Measurements from ENCODE around the gene SCN7A. TPM values are rescaled to one million over a fixed set of nuclear protein-coding genes. Genes with fewer than 3 reads are reported as not detected.
"Not testable (repeated sequence)": the region's sequence is repeated elsewhere in the genome, so short reads cannot be mapped to it uniquely, and the experiment has no call there.

Gene SCN7A
- total RNA-seq, 4 donors from 2014 or later: 2.1 to 7.3 (median 3.0) TPM

DNA sequence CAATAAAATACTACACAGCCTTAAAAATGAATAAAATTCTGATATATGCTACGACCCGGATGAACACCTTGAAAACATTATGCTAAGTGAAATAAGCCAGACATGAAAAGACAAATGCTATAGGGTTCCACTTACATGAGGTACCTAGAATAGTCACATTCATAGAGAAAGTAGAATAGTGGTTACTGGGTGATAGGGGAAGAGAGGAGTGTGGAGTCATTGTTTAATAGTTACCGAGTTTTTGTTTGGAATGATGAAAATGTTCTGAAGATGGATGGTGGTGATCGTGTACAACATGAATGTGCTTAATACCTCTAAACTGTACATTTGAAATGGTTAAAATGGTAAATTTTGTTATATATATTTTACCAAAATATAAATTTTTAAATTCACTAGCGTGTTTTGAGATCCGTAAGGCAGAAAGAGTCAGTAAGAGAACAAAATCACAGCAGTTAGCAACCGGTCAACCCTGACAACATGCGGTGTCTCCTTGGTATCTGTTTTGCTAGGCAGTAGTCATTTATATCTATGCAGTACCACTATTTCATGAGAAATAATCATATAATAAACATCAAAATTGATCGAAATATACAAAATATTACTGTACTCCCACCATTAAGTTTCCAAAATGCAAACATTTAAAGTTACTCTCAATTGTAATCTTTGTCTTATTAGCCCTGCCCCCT lies 129.4 kb downstream of the SCN7A start:
- intact Hi-C loops (cut with DNase I; ENCODE audit: low total_unique reads): no loop called here
- no peak overlapping the region for H3K4me3 ChIP-seq (ENCODE audit: low read depth, poor library complexity, severe bottlenecking)
- WGBS, 2 donors: 90% methylated on average over 9 of the region's 9 CpGs

DNA sequence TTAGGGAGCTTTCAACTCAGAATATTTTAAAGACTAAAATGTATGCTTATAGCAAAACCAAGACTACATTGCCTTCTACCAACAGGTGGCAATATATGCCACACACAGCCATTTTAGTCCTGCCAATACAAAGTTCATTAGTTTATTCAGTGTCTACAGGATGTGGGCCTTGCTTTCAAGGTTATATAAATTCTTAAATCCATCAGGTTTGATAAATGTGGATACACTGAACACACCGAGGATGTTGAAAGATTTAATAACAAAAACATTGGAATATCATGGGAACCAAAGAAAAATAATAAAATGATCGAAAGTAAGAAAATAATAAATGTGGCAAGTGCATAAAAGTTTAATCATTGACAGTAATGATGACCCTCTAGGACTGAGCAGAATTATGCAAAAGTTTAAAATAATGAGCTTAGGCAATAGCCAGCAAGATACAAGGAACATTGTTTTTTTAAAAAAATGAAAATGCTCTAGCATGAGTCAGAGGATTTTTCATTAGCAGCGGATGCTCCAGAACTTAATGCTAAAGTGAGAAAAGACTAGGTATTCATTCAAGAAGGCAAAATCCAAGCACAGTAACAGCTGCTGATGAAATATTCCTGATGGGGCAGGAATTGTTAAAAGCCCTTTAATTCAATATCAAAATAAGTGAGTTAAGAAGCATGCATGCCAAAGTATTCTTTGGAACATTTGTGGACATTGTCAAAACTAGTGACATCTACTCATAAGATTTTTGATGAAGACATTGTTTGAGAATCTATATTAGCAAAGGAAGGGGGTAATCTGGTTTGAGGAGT lies 132.5 kb downstream of the SCN7A start:
- TF ChIP-seq, protein P1, sequence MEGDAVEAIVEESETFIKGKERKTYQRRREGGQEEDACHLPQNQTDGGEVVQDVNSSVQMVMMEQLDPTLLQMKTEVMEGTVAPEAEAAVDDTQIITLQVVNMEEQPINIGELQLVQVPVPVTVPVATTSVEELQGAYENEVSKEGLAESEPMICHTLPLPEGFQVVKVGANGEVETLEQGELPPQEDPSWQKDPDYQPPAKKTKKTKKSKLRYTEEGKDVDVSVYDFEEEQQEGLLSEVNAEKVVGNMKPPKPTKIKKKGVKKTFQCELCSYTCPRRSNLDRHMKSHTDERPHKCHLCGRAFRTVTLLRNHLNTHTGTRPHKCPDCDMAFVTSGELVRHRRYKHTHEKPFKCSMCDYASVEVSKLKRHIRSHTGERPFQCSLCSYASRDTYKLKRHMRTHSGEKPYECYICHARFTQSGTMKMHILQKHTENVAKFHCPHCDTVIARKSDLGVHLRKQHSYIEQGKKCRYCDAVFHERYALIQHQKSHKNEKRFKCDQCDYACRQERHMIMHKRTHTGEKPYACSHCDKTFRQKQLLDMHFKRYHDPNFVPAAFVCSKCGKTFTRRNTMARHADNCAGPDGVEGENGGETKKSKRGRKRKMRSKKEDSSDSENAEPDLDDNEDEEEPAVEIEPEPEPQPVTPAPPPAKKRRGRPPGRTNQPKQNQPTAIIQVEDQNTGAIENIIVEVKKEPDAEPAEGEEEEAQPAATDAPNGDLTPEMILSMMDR (IDR thresholded peaks at IDR 0.05): no peak
- no peak for TF ChIP-seq POLR2A (IDR thresholded peaks at IDR 0.05)
- WGBS, 2 donors: 75 to 80% methylated on average over 3 of the region's 3 CpGs
- intact Hi-C loops (cut with DNase I; ENCODE audit: low total_unique reads): no loop called here
- no peak overlapping the region for H3K4me3 ChIP-seq (ENCODE audit: low read depth, poor library complexity, severe bottlenecking)
- DNase-seq (ENCODE audit: low spot score in 2 of 2): no peak

More for the DNA sequence above, 129.4 kb downstream of the SCN7A start:
- DNase-seq (ENCODE audit: low spot score in 2 of 2): no peak
- TF ChIP-seq POLR2A (IDR thresholded peaks at IDR 0.05): no peak
- TF ChIP-seq, protein P1 (IDR thresholded peaks at IDR 0.05): no peak

DNA sequence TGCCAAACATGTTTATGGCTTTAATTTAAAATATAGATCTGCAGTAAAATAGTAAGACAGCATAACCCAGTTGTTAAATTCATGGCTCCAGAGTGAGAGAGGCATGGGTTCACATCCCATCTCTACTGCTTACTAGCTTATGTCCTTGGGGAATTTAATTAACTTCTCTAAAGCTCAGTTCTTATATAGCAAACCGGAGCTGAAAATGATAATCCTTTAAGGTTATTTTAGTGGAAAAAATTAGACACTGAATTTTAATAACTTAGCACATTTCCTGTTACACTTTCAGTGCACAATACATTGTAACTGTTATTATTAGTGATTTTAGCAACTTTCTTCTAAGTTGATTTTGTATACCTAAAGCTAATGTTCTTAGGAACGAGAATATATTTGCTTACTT lies 133.1 kb downstream of the SCN7A start:
- no peak for DNase-seq (ENCODE audit: low spot score in 2 of 2)
- 67 to 71% methylated on average over 2 of the region's 2 CpGs for WGBS, 2 donors
- intact Hi-C loops (cut with DNase I; ENCODE audit: low total_unique reads): no loop called here
- no peak overlapping the region for H3K4me3 ChIP-seq (ENCODE audit: low read depth, poor library complexity, severe bottlenecking)
- TF ChIP-seq, protein P1 (IDR thresholded peaks at IDR 0.05): no peak
- no peak for TF ChIP-seq POLR2A (IDR thresholded peaks at IDR 0.05)

DNA sequence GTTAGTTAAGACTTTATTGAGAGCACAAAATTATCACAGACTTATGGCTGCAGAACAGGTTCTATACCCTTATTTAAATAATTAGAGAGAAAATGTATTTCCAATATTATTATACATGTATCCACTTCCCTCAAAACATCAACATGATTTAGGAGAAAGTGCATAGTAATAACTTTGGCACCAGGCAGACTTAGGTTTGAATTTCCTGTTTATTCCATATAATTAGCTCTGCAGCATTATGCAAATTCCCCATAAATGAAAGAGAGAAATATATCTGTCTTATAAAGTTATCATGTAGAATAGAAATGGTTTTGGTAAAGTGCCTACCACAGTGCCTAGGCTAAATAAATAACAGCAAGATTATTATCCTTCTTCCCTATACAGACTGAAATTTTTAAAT lies 133.6 kb downstream of the SCN7A start:
- no peak for DNase-seq (ENCODE audit: low spot score in 2 of 2)
- H3K4me3 ChIP-seq (ENCODE audit: low read depth, poor library complexity, severe bottlenecking): no peak overlapping the region
- intact Hi-C loops (cut with DNase I; ENCODE audit: low total_unique reads): no loop called here
- TF ChIP-seq, protein P1 (IDR thresholded peaks at IDR 0.05): no peak
- no peak for TF ChIP-seq POLR2A (IDR thresholded peaks at IDR 0.05)

DNA sequence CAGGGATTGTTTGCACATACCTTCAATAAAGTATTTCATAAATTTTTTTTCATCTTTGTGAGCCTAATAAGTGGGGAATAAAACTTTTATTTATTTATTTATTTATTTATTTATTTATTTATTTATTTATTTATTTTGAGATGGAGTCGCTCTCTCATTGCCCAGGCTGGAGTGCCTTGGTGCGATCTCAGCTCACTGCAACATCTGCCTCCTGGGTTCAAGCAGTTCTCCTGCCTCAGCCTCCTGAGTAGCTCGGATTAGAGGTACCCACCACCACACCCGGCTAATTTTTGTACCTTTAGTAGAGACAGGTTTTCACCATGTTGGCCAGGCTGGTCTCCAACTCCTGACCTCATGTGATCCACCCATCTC lies 136.1 kb downstream of the SCN7A start:
- DNase-seq (ENCODE audit: low spot score in 2 of 2); intact Hi-C loops (cut with DNase I; ENCODE audit: low total_unique reads); H3K4me3 ChIP-seq (ENCODE audit: low read depth, poor library complexity, severe bottlenecking): not testable (repeated sequence)
- WGBS, 2 donors: 88 to 96% methylated on average over 4 of the region's 4 CpGs

DNA sequence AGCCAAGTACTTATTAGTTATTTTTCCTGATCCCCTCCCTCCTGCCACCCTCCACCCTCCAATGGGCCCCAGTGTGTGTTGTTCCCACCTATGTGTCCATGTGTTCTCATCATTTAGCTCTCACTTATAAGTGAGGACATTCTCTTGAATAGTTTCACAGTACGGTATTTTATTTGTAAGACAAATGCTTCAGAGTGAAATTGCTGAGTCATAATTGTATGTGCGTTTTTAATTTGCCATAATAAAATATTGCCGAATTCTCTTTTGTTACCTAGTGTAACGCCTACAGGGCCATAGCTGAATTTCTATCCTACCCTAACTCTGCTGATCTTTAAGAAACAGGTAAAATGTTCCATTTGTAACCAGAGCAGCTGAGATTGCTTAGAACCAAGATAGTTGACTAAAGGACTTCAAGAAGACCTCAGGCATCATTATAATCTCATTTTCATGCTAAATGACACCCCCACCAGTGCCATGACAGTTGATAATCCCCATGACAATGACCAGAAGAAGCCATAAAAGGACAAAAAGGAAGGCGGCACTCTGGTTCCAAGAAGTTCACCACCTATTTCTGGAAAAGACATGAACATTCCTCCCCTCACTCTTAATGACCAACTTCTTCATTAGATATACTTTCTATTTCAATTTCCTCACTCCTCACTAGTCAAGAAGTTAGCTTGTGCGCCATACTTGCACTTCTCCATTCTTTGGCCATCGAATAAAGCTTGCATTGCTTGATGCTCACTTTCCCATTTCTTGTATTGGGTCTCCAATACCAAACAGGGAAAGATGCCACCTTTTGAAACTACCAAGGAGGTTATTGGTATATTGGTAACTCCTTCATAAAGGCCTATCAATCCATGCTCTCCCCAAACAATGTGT lies 136.7 kb downstream of the SCN7A start:
- intact Hi-C loops (cut with DNase I; ENCODE audit: low total_unique reads): no loop called here
- 80 to 84% methylated on average over 7 of the region's 7 CpGs for WGBS, 2 donors

More for the DNA sequence above, 136.7 kb downstream of the SCN7A start:
- DNase-seq (ENCODE audit: low spot score in 2 of 2): no peak
- TF ChIP-seq, protein P1 (IDR thresholded peaks at IDR 0.05): no peak
- TF ChIP-seq POLR2A (IDR thresholded peaks at IDR 0.05): no peak
- no peak overlapping the region for H3K4me3 ChIP-seq (ENCODE audit: low read depth, poor library complexity, severe bottlenecking)
